GM23338 (cell line): Measurements from ENCODE around the gene BPI. TPM values are rescaled to one million over a fixed set of nuclear protein-coding genes. Genes with fewer than 3 reads are reported as not detected.

Source experiments
- ATAC-seq: fragments of 200-7000 bp; cut with Tn5 transposase; 3 replicates; pipeline ENCODE4 v1.9.1; 2020
- DNase-seq: peaks from one replicate; pipeline ENCODE4 v3.0.0-alpha.2; 2015; ENCODE audit warnings: low spot score
- H2AFZ ChIP-seq: fragments of 200-600 bp; sonication (generic); 2 replicates; pipeline ENCODE4 v1.8.0; 2016; ENCODE audit warnings: antibody characterized with exemption, mild to moderate bottlenecking, moderate library complexity
- H3F3A ChIP-seq: fragments of 200-600 bp; sonication (generic); replicated peaks from 2 replicates; pipeline ENCODE4 v1.8.0; 2017; ENCODE audit warnings: antibody characterized with exemption, mixed run types, low read depth
- H3K27ac ChIP-seq: fragments of 200-600 bp; sonication (generic); 2 replicates; pipeline ENCODE4 v1.6.1; 2016; ENCODE audit warnings: low read depth
- H3K27me3 ChIP-seq: fragments of 200-600 bp; sonication (generic); 2 replicates; pipeline ENCODE4 v1.8.0; 2016; ENCODE audit warnings: mild to moderate bottlenecking, mixed run types, moderate library complexity; ENCODE audit not compliant: insufficient read depth
- H3K36me3 ChIP-seq: fragments of 200-600 bp; sonication (generic); 2 replicates; pipeline ENCODE4 v1.8.0; 2016; ENCODE audit warnings: mild to moderate bottlenecking; ENCODE audit not compliant: insufficient read depth
- H3K4me1 ChIP-seq: fragments of 200-600 bp; sonication (generic); 2 replicates; pipeline ENCODE4 v1.8.0; 2016; ENCODE audit warnings: mild to moderate bottlenecking, moderate library complexity; ENCODE audit not compliant: insufficient read depth
- H3K4me2 ChIP-seq: fragments of 200-600 bp; sonication (generic); 2 replicates; pipeline ENCODE4 v1.7.1; 2017; ENCODE audit warnings: mixed run types
- H3K4me3 ChIP-seq: fragments of 200-600 bp; sonication (generic); 2 replicates; pipeline ENCODE4 v1.6.1; 2016; ENCODE audit warnings: mixed run types
- H3K79me2 ChIP-seq: fragments of 200-600 bp; sonication (generic); replicated peaks from 2 replicates; pipeline ENCODE4 v1.8.0; 2017; ENCODE audit warnings: mild to moderate bottlenecking; ENCODE audit not compliant: insufficient read depth
- H3K9me2 ChIP-seq: fragments of 200-600 bp; sonication (generic); 2 replicates; pipeline ENCODE4 v1.8.0; 2017; ENCODE audit not compliant: insufficient read depth
- H4K20me1 ChIP-seq: fragments of 200-600 bp; sonication (generic); replicated peaks from 2 replicates; pipeline ENCODE4 v1.8.0; 2017; ENCODE audit warnings: mild to moderate bottlenecking; ENCODE audit not compliant: insufficient read depth
- H3K27ac Mint-ChIP-seq: 2 replicates; pipeline ENCODE4 v1.8.0; 2020; ENCODE audit warnings: inconsistent platforms, mild to moderate bottlenecking, moderate library complexity, mixed read lengths
- H3K27me3 Mint-ChIP-seq: 3 replicates; pipeline ENCODE4 v1.8.0; 2022; ENCODE audit warnings: low read depth, mild to moderate bottlenecking, moderate library complexity, mixed read lengths, inconsistent platforms; ENCODE audit not compliant: insufficient read depth, poor library complexity
- H3K36me3 Mint-ChIP-seq: 3 replicates; pipeline ENCODE4 v1.8.0; 2021; ENCODE audit warnings: low read depth, mild to moderate bottlenecking, inconsistent platforms, moderate library complexity, mixed read lengths
- H3K4me1 Mint-ChIP-seq: 3 replicates; pipeline ENCODE4 v1.8.0; 2020; ENCODE audit warnings: mild to moderate bottlenecking, inconsistent platforms, mixed read lengths
- H3K4me3 Mint-ChIP-seq: 3 replicates; pipeline ENCODE4 v1.8.0; 2021; ENCODE audit warnings: moderate library complexity, mild to moderate bottlenecking, inconsistent platforms, mixed read lengths
- H3K9me3 Mint-ChIP-seq: 3 replicates; pipeline ENCODE4 v1.8.0; 2020; ENCODE audit warnings: moderate library complexity, mild to moderate bottlenecking, inconsistent platforms, mixed read lengths
- CREB1 ChIP-seq: fragments of 250-450 bp; sonication (Bioruptor Pico); IDR thresholded peaks from 2 replicates; pipeline ENCODE4 v1.5.0; 2020; ENCODE audit warnings: low read depth, mild to moderate bottlenecking, moderate library complexity
- EZH2phosphoT487 ChIP-seq: fragments of 200-600 bp; sonication (generic); IDR thresholded peaks from one replicate; pipeline ENCODE4 v1.8.1; 2018; ENCODE audit warnings: antibody characterized with exemption; ENCODE audit not compliant: unreplicated experiment
- JUNB ChIP-seq: IDR thresholded peaks from one replicate; pipeline ENCODE4 v1.6.1; 2016; ENCODE audit warnings: antibody characterized with exemption; ENCODE audit not compliant: unreplicated experiment
- NANOG ChIP-seq: IDR thresholded peaks from 2 replicates; pipeline ENCODE4 v1.6.1; 2016; ENCODE audit warnings: antibody characterized with exemption, borderline replicate concordance
- POLR2AphosphoS5 ChIP-seq: IDR thresholded peaks from 2 replicates; pipeline ENCODE4 v1.6.1; 2016; ENCODE audit warnings: antibody characterized with exemption, low read depth
- STAT1 ChIP-seq: IDR thresholded peaks from one replicate; pipeline ENCODE4 v1.6.1; 2016; ENCODE audit warnings: antibody characterized with exemption; ENCODE audit not compliant: unreplicated experiment
- ZNF114 ChIP-seq: fragments of 250-450 bp; sonication (Bioruptor Pico); IDR thresholded peaks from 2 replicates; pipeline ENCODE4 v1.5.0; 2020; ENCODE audit warnings: mild to moderate bottlenecking, moderate library complexity
- ZNF331 ChIP-seq: fragments of 250-450 bp; sonication (Bioruptor Pico); IDR thresholded peaks from 2 replicates; pipeline ENCODE4 v1.5.0; 2020; ENCODE audit warnings: low read depth, mild to moderate bottlenecking, moderate library complexity
- ZNF462 ChIP-seq: fragments of 250-450 bp; sonication (Bioruptor Pico); IDR thresholded peaks from 2 replicates; pipeline ENCODE4 v1.5.0; 2020; ENCODE audit warnings: mild to moderate bottlenecking, moderate library complexity
- polyA plus RNA-seq: library from polyadenylated mRNA; unstranded; fragments of >200 nt; fragmentation: Nextera tagmentation; extraction: Ambion mirVana; gene quantifications from 2 replicates; pipeline ENCODE4 v1.2.1, GENCODE V29; 2016
- total RNA-seq: library from RNA; depleted of rRNA; stranded (reverse); fragments of >200 nt; shearing (Covaris generic); gene quantifications from 2 replicates; pipeline ENCODE4 v1.2.3, GENCODE V29; 2014
- TF ChIP-seq, protein P1 (sequence below): IDR thresholded peaks from 2 replicates; pipeline ENCODE4 v1.6.1; 2016; ENCODE audit warnings: antibody characterized with exemption

BPI gene
- total and polyA plus RNA-seq, 2 experiments from 2014 or later = not detected

GRCh38 chr20:38350879-38351775 is 47.2 kb downstream of the BPI start (continued):
- TF ChIP-seq ZNF462 (CRISPR knock-in tag) (no peak), STAT1 (no peak), ZNF114 (CRISPR knock-in tag) (no peak), CREB1 (CRISPR knock-in tag) (no peak)

DNA sequence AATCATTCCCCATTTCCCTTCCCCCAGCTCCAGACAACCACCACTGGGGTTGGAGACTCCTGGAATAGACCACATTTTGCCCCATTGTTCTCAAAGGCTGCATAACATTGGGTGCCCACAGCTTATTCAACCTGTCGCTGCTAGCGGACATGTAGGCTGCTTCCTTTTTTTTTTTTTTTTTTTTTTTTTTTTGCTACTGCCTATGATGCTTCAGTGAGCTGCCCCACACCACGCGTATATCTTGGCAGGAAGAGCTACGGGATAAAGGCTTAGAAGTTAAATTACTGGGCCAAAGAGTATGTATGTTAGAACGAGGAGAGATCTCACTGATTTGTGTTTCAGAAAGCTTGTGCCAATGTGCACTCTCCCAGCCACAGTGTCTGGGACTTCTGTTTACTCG is 49.4 kb downstream of the BPI start:
- Mint-ChIP-seq H3K36me3 (no peaks in the 10 kb centered on the region), H3K9me3 (peaks cover 2% of the 10 kb centered on the region; the same call in 2 of the 3 replicates), H3K4me3 (no peak overlapping the region), H3K27ac (0 out of 2 replicates have a peak overlapping the region, but pooled peaks have one; percentile 28), H3K27me3 (peaks cover 17% of the 10 kb centered on the region), H3K4me1 (peaks cover 36% of the 10 kb centered on the region)
- Histone ChIP-seq H3K79me2 (no peaks in the 10 kb centered on the region), H4K20me1 (no peaks in the 10 kb centered on the region), H3K27me3 (no peaks in the 10 kb centered on the region), H3K9me2 (no peaks in the 10 kb centered on the region), H3K4me1 (peaks cover 28% of the 10 kb centered on the region), H3K4me3 (no peak overlapping the region), H2AFZ (no peak overlapping the region; the same call in 1 of the 2 replicates), H3K4me2 (peak overlapping the region; percentile 41), H3K36me3 (no peaks in the 10 kb centered on the region), H3F3A (0 out of 2 replicates have a peak, but pooled peaks cover 5% of the 10 kb centered on the region), H3K27ac (no peak overlapping the region)
- DNase-seq (peak; percentile 52), ATAC-seq (peak; percentile 60)
- TF ChIP-seq CREB1 (CRISPR knock-in tag) (no peak), ZNF331 (CRISPR knock-in tag) (no peak), JUNB (no peak), NANOG (no peak), POLR2AphosphoS5 (no peak), EZH2phosphoT487 (no peak), STAT1 (no peak)
- TF ChIP-seq, protein P1, sequence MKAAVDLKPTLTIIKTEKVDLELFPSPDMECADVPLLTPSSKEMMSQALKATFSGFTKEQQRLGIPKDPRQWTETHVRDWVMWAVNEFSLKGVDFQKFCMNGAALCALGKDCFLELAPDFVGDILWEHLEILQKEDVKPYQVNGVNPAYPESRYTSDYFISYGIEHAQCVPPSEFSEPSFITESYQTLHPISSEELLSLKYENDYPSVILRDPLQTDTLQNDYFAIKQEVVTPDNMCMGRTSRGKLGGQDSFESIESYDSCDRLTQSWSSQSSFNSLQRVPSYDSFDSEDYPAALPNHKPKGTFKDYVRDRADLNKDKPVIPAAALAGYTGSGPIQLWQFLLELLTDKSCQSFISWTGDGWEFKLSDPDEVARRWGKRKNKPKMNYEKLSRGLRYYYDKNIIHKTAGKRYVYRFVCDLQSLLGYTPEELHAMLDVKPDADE = no peak
